ENCODE results near the gene ARPC1B.

DNA sequence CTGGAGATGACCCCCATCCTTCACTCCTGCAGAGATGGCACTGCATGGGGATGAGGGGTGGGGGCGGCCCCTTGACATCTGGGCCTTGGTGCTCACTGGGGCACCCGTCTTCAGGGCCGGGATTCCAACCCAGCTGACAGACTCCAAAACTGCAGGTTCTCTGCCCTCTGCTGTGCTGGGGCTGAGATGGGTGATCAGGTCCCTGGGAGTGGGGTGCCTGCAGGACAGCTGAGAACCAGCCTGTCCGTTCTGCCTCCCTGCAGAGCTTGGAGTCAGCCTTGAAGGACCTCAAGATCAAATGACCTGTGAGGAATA lies 19.6 kb downstream of the ARPC1B start:
- TF ChIP-seq CLOCK (CRISPR knock-in tag; IDR thresholded peaks at IDR 0.05; ENCODE audit: borderline replicate concordance) (no peak), POLR2A (conservative IDR thresholded peaks at IDR 0.05) (0 out of 2 replicates have a peak, but pooled peaks have one; percentile 3), STAT6 (CRISPR knock-in tag; IDR thresholded peaks at IDR 0.05) (no peak), HDAC1 (IDR thresholded peaks at IDR 0.05) (no peak), CTCF (IDR thresholded peaks at IDR 0.05 in 2 of 3, conservative IDR thresholded peaks at IDR 0.05 in 1 of 3; ENCODE audit: insufficient read depth in 2 of 3, low read depth in 1 of 3, low read length in 3 of 3) (no peak), SMARCA4 (IDR thresholded peaks at IDR 0.05) (no peak), SRSF1 (IDR thresholded peaks at IDR 0.05; ENCODE audit: low read depth, low read length) (no peak), NFIC (IDR thresholded peaks at IDR 0.05) (no peak), CHD1 (IDR thresholded peaks at IDR 0.05; ENCODE audit: low read length) (no peak), SMAD3 (CRISPR knock-in tag; conservative IDR thresholded peaks at IDR 0.05) (no peak), PCBP1 (IDR thresholded peaks at IDR 0.05; ENCODE audit: low read depth, low read length, poor library complexity, severe bottlenecking) (no peak), ZBTB8A (IDR thresholded peaks at IDR 0.05; ENCODE audit: partially characterized antibody) (no peak)

Measured in K562 (cell line).